Panc1 (cell line): ENCODE data around the gene B4GALNT1.

Experiments
- POLR2AphosphoS5 ChIP-seq: IDR thresholded peaks from 2 replicates; pipeline ENCODE4 v1.6.1; 2012; ENCODE audit warnings: mild to moderate bottlenecking, low read depth, low read length, moderate library complexity
- REST ChIP-seq, 2 experiments: IDR thresholded peaks; 2 replicates each; pipeline ENCODE4 v1.6.1; 2011 to 2012; ENCODE audit warnings: low read depth in 2 of 2, control low read depth in 1 of 2, low read length in 1 of 2, mild to moderate bottlenecking in 1 of 2, moderate library complexity in 1 of 2; ENCODE audit not compliant: insufficient read depth in 1 of 2
- SIN3A ChIP-seq: IDR thresholded peaks from 2 replicates; pipeline ENCODE4 v1.6.1; 2012; ENCODE audit warnings: low read depth, mild to moderate bottlenecking, low read length, moderate library complexity, borderline replicate concordance; ENCODE audit not compliant: insufficient read depth
- TF ChIP-seq, protein P1 (sequence below): fragments of 450-650 bp; IDR thresholded peaks from 2 replicates; pipeline ENCODE4 v1.5.1; 2017; ENCODE audit warnings: mild to moderate bottlenecking

DNA sequence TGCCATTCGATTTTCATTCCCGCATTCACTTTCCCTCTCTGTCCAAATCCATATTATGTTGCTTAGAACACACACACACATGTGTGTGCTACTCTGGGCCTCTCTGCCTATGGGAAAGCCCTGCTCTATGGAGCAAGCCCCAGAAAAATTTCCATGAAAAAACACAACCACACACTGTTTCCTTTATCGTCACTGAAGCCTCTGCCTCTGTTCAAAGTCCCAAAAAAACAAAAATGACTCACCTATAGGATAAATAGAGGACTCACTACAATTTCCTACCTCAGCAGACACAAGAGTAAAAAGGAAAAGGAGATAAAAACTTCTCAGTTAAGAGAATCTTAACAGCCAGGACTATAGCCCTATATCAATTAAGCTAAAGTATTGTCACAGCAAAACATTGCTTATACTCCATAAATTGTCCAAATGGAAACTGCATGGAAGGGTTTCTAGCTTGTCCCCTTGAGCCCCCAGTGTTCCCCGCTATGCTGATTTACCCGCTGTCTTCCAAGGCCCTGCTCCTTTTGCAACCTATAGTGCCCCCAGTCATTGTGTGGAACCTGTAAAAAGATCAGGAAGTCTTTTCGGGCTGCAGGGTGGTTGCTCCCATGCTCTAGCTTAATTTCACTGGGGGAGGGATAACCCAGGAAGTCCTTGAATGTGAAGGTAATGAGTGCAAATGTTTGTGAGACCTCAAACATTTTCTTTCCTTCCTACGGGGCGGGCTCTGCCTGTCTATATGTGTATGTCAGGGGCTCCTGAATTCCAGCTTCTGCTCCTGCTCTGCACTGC, 53.1 kb downstream of the B4GALNT1 start:
- TF ChIP-seq, protein P1, sequence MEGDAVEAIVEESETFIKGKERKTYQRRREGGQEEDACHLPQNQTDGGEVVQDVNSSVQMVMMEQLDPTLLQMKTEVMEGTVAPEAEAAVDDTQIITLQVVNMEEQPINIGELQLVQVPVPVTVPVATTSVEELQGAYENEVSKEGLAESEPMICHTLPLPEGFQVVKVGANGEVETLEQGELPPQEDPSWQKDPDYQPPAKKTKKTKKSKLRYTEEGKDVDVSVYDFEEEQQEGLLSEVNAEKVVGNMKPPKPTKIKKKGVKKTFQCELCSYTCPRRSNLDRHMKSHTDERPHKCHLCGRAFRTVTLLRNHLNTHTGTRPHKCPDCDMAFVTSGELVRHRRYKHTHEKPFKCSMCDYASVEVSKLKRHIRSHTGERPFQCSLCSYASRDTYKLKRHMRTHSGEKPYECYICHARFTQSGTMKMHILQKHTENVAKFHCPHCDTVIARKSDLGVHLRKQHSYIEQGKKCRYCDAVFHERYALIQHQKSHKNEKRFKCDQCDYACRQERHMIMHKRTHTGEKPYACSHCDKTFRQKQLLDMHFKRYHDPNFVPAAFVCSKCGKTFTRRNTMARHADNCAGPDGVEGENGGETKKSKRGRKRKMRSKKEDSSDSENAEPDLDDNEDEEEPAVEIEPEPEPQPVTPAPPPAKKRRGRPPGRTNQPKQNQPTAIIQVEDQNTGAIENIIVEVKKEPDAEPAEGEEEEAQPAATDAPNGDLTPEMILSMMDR: no peak
- TF ChIP-seq SIN3A (no peak), REST (IDR thresholded peaks at IDR 0.05; ENCODE audit: insufficient read depth in 1 of 2, low read depth in 2 of 2, low read length in 1 of 2) (no peak), POLR2AphosphoS5 (no peak)
